NCI-H146 treated with DMSO at 0.1 percent for 48 hours (cell line): Measurements from ENCODE around the gene PLEKHJ1.
"Not testable (repeated sequence)": the region's sequence is repeated elsewhere in the genome, so short reads cannot be mapped to it uniquely, and the experiment has no call there.

ENCODE experiments used
- DNase-seq: peaks from one replicate; lab custom pipeline; 2025; ENCODE audit not compliant: unreplicated experiment; lab: John Stamatoyannopoulos, UW

The PLEKHJ1 gene

GRCh38 chr19:2236314-2237050 lies at the start of gene PLEKHJ1, which contains the start of gene SF3A2:
Gene PLEKHJ1 (minus strand): TSS chr19:2236329. CDS start chr19:2236248, 81 bp downstream.
Gene SF3A2 (plus strand): TSS chr19:2236824. CDS start chr19:2243419, 6,595 bp downstream.
- peak; percentile 88 for DNase-seq

- no peak for DNase-seq
Observed at GRCh38 chr19:2283835-2284507, 47.8 kb upstream of the PLEKHJ1 start.

- DNase-seq: no peak
Observed at GRCh38 chr19:2282862-2283237, 46.7 kb upstream of the PLEKHJ1 start.

- no peak for DNase-seq
Observed at GRCh38 chr19:2282062-2282861, 46.1 kb upstream of the PLEKHJ1 start, which contains the start of gene PEAK3. Gene PEAK3 (minus strand): TSS chr19:2282175. CDS start chr19:2280931, 1,244 bp downstream.

- not testable (repeated sequence) for DNase-seq
Observed at GRCh38 chr19:2281265-2282061, 45.3 kb upstream of the PLEKHJ1 start.

GRCh38 chr19:2280633-2281264 lies 44.6 kb upstream of the PLEKHJ1 start:
- no peak for DNase-seq

- no peak for DNase-seq
Observed at GRCh38 chr19:2278459-2279158, 42.5 kb upstream of the PLEKHJ1 start.

- no peak for DNase-seq
Observed at GRCh38 chr19:2277138-2277537, 41.0 kb upstream of the PLEKHJ1 start.

- no peak for DNase-seq
Observed at GRCh38 chr19:2276429-2276986, 40.4 kb upstream of the PLEKHJ1 start.

- no peak for DNase-seq
Observed at GRCh38 chr19:2275588-2276428, 39.7 kb upstream of the PLEKHJ1 start.

- DNase-seq: no peak
Observed at GRCh38 chr19:2274931-2275535, 38.9 kb upstream of the PLEKHJ1 start.

GRCh38 chr19:2274185-2274711 lies 38.1 kb upstream of the PLEKHJ1 start:
- no peak for DNase-seq

- no peak for DNase-seq
Observed at GRCh38 chr19:2273356-2274184, 37.4 kb upstream of the PLEKHJ1 start.

- DNase-seq: no peak
Observed at GRCh38 chr19:2271234-2272103, 35.3 kb upstream of the PLEKHJ1 start.

- no peak for DNase-seq
Observed at GRCh38 chr19:2270423-2271233, 34.5 kb upstream of the PLEKHJ1 start.
